PC-9 (cell line): ENCODE data around the gene CEMIP2. TPM values are rescaled to one million over a fixed set of nuclear protein-coding genes. Genes with fewer than 3 reads are reported as not detected.

Source experiments
- BruUV-seq: library from RNA; stranded (reverse); fragments of 400-500 nt; replicated peaks from 2 replicates; lab custom pipeline; 2021; lab: Mats Ljungman, UMichigan
- CTCF ChIA-PET: fragments of 300-600 bp; sonication (Branson Sonifier 250); formaldehyde crosslinking; loops from one replicate; lab custom pipeline; 2022; ENCODE audit warnings: antibody characterized with exemption; lab: Charles Lee
- POLR2A ChIA-PET: fragments of 300-600 bp; sonication (Branson Sonifier 250); formaldehyde crosslinking; loops from one replicate; lab custom pipeline; 2022; ENCODE audit warnings: antibody characterized with exemption; ENCODE audit not compliant: unreplicated experiment; lab: Charles Lee
- DNase-seq, 2 experiments: peaks; one replicate each; pipeline versions ENCODE4 v3.0.0 to v3.0.0-alpha.2; 2015 to 2022; ENCODE audit warnings: mixed read lengths in 1 of 2
- H2AFZ ChIP-seq: fragments of 200-600 bp; sonication (generic); 2 replicates; pipeline ENCODE4 v1.8.1; 2017; ENCODE audit warnings: antibody characterized with exemption
- H3F3A ChIP-seq: fragments of 200-600 bp; sonication (generic); 2 replicates; pipeline ENCODE4 v1.8.1; 2017; ENCODE audit warnings: antibody characterized with exemption, mild to moderate bottlenecking, low read depth; ENCODE audit not compliant: insufficient read depth
- H3K27ac ChIP-seq: fragments of 200-600 bp; sonication (generic); 2 replicates; pipeline ENCODE4 v1.6.1; 2016; ENCODE audit warnings: mixed run types
- H3K27me3 ChIP-seq: fragments of 200-600 bp; sonication (generic); 2 replicates; pipeline ENCODE4 v1.6.1; 2016; ENCODE audit warnings: low read depth, mixed run types; ENCODE audit not compliant: insufficient read depth
- H3K36me3 ChIP-seq: fragments of 200-600 bp; sonication (generic); 2 replicates; pipeline ENCODE4 v1.6.1; 2016; ENCODE audit warnings: low read depth, mixed run types
- H3K4me1 ChIP-seq: fragments of 200-600 bp; sonication (generic); replicated peaks from 2 replicates; pipeline ENCODE4 v1.6.1; 2016; ENCODE audit warnings: mixed run types; ENCODE audit not compliant: insufficient read depth
- H3K4me2 ChIP-seq: fragments of 200-600 bp; sonication (generic); 2 replicates; pipeline ENCODE4 v1.6.1; 2017; ENCODE audit warnings: mixed run types
- H3K4me3 ChIP-seq: fragments of 200-600 bp; sonication (generic); 2 replicates; pipeline ENCODE4 v1.6.1; 2016; ENCODE audit warnings: mixed run types
- H3K79me2 ChIP-seq: fragments of 200-600 bp; sonication (generic); 2 replicates; pipeline ENCODE4 v1.6.1; 2017; ENCODE audit warnings: low read depth, mixed run types
- H3K9me2 ChIP-seq: fragments of 200-600 bp; sonication (generic); 2 replicates; pipeline ENCODE4 v1.8.1; 2017; ENCODE audit warnings: mild to moderate bottlenecking; ENCODE audit not compliant: insufficient read depth
- H3K9me3 ChIP-seq: fragments of 200-600 bp; sonication (generic); 2 replicates; pipeline ENCODE4 v1.8.1; 2016; ENCODE audit warnings: low read depth; ENCODE audit not compliant: insufficient read depth
- H4K20me1 ChIP-seq: fragments of 200-600 bp; sonication (generic); 2 replicates; pipeline ENCODE4 v1.8.1; 2017; ENCODE audit not compliant: insufficient read depth
- EZH2 ChIP-seq: fragments of 200-600 bp; sonication (generic); IDR thresholded peaks from 2 replicates; pipeline ENCODE4 v1.8.0; 2017; ENCODE audit warnings: antibody characterized with exemption, low read depth
- intact Hi-C: fragments of 100-400 bp; cut with micrococcal nuclease; formaldehyde crosslinking; loops from one replicate; pipeline ENCODE4 v1.10.0; 2022; ENCODE audit not compliant: unreplicated experiment
- total RNA-seq: library from RNA; stranded (reverse); gene quantifications from 2 replicates; pipeline ENCODE4 v1.2.3, GENCODE V29; 2021
- TF ChIP-seq, protein P1 (sequence below): fragments of 200-600 bp; sonication (generic); conservative IDR thresholded peaks from 2 replicates; pipeline ENCODE4 v1.6.1; 2017; ENCODE audit warnings: mixed run types, antibody characterized with exemption, mild to moderate bottlenecking, moderate library complexity

Gene CEMIP2
- total RNA-seq, 1 experiment from 2014 or later = 77.0 TPM

DNA sequence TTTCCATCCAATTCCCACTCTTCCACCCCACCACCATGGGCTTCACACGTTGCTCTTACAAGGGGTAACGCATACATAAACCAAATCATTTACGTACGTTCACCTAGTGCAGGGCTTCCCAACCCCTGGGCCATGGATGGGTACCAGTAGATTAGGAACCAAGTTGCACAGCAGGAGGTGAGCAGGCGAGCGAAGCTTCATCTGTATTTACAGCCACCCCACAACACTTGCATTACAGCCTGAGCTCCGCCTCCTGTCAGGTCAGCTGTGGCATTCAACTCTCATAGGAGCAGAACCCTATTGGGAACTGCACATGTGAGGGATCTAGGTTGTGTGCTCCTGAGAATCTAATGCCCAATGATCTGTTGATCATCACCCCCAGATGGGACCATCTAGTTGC is 82.3 kb downstream of the CEMIP2 start:
- peaks cover 35% of the 10 kb centered on the region for H3K36me3 ChIP-seq
- peak overlapping the region; percentile 43 for H3K4me2 ChIP-seq
- peaks cover 50% of the 10 kb centered on the region for H3F3A ChIP-seq
- TF ChIP-seq, protein P1, sequence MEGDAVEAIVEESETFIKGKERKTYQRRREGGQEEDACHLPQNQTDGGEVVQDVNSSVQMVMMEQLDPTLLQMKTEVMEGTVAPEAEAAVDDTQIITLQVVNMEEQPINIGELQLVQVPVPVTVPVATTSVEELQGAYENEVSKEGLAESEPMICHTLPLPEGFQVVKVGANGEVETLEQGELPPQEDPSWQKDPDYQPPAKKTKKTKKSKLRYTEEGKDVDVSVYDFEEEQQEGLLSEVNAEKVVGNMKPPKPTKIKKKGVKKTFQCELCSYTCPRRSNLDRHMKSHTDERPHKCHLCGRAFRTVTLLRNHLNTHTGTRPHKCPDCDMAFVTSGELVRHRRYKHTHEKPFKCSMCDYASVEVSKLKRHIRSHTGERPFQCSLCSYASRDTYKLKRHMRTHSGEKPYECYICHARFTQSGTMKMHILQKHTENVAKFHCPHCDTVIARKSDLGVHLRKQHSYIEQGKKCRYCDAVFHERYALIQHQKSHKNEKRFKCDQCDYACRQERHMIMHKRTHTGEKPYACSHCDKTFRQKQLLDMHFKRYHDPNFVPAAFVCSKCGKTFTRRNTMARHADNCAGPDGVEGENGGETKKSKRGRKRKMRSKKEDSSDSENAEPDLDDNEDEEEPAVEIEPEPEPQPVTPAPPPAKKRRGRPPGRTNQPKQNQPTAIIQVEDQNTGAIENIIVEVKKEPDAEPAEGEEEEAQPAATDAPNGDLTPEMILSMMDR = no peak
- no peak for TF ChIP-seq EZH2
- no peaks in the 10 kb centered on the region for H3K79me2 ChIP-seq
- H3K9me2 ChIP-seq = no peaks in the 10 kb centered on the region
- H3K4me3 ChIP-seq = no peak overlapping the region
- H3K27ac ChIP-seq = peak overlapping the region; percentile 83
- DNase-seq = no peak
- intact Hi-C loops = no loop called here
- H3K4me1 ChIP-seq = peaks cover 76% of the 10 kb centered on the region
- H4K20me1 ChIP-seq = no peaks in the 10 kb centered on the region
- no peaks in the 10 kb centered on the region for H3K27me3 ChIP-seq
- CTCF ChIA-PET = no interaction called here
- no TSS peak for BruUV-seq
- H3K9me3 ChIP-seq = no peaks in the 10 kb centered on the region
- POLR2A ChIA-PET = interaction anchor here (0.5 to 0.6 kb wide), 2 partner anchors 22 to 677 kb away, joined by 3 to 10 read pairs; no protein-coding TSS in a partner anchor
- H2AFZ ChIP-seq = no peak overlapping the region

DNA sequence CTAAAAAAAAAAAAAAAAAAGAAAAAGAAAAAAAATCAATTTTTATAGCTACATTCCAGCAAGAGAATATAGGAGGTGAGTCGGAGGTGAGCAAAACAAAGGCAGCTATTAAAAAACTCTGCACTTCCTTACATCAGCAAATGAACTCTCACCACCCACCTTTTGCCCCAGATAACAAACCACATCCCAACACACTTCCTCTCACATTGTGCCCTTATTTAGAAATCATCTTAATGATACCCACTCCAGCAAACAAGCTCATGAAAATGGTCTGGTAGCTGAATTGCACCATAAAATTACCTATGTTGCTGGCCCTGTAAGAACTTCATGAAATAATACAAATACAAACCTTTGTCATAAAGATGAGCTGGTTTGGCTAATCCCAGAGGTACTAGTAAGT is 82.9 kb downstream of the CEMIP2 start:
- peaks cover 30% of the 10 kb centered on the region for H3K36me3 ChIP-seq
- H3F3A ChIP-seq = peaks cover 51% of the 10 kb centered on the region
- no peak overlapping the region for H2AFZ ChIP-seq
- TF ChIP-seq, protein P1 = no peak
- no peak for TF ChIP-seq EZH2
- CTCF ChIA-PET = interaction anchor here (0.6 to 0.9 kb wide), 4 partner anchors 9 to 198 kb away, joined by 3 to 4 read pairs (median 4); no protein-coding TSS in a partner anchor
- no peaks in the 10 kb centered on the region for H3K79me2 ChIP-seq
- H3K4me1 ChIP-seq = peaks cover 76% of the 10 kb centered on the region
- intact Hi-C loops = no loop called here
- no peaks in the 10 kb centered on the region for H3K27me3 ChIP-seq
- H3K4me2 ChIP-seq = peak overlapping the region; percentile 43
- H3K27ac ChIP-seq = peak overlapping the region; percentile 83
- H3K9me2 ChIP-seq = no peaks in the 10 kb centered on the region
- no peak overlapping the region for H3K4me3 ChIP-seq
- POLR2A ChIA-PET = interaction anchor here (0.6 kb wide), 1 partner anchor 40 kb away, joined by 25 read pairs; no protein-coding TSS in a partner anchor
- BruUV-seq = no TSS peak
- H3K9me3 ChIP-seq = no peaks in the 10 kb centered on the region
- no peaks in the 10 kb centered on the region for H4K20me1 ChIP-seq
- DNase-seq = peak in 1 of 2 experiments; percentile 91

DNA sequence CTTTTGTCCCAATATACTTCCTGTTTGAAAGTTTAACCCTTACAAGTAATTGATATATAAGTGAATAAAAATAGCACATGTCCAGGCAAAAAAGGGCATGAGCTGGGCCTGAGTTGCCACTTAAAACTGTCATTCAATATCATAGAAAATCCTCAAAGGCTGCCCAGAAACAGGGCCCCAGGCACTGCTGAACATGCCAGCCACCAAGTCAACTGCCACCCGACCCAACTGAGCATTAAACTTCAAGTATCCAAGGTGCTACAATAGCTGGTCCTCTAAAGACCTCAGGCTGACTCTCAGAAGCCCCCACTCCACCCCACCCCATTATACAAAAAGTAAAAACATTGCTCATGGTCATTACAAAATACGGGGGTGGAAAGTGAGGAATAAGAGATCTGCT is 83.7 kb downstream of the CEMIP2 start:
- ChIA-PET CTCF (no interaction called here), POLR2A (interaction anchor here (0.6 kb wide), 1 partner anchor 39 kb away, joined by 25 read pairs; no protein-coding TSS in a partner anchor)
- Histone ChIP-seq H3K4me3 (no peak overlapping the region), H2AFZ (no peak overlapping the region), H3K79me2 (no peaks in the 10 kb centered on the region), H4K20me1 (no peaks in the 10 kb centered on the region), H3K27me3 (no peaks in the 10 kb centered on the region), H3F3A (peaks cover 57% of the 10 kb centered on the region), H3K27ac (peak overlapping the region; percentile 83), H3K36me3 (peaks cover 22% of the 10 kb centered on the region), H3K9me3 (no peaks in the 10 kb centered on the region), H3K4me2 (peak overlapping the region; percentile 50; the same call in 1 of the 2 replicates), H3K9me2 (no peaks in the 10 kb centered on the region; the same call in 1 of the 2 replicates), H3K4me1 (peaks cover 80% of the 10 kb centered on the region)
- intact Hi-C loops = loop anchor here (5.0 kb wide), 1 partner anchor 463 kb away; the partner anchor contains the start of gene GDA
- TF ChIP-seq EZH2 = no peak
- TF ChIP-seq, protein P1 = no peak
- DNase-seq = no peak
- BruUV-seq = no TSS peak
